GM19395 (cell line): ENCODE measurements around the gene KLHDC9.
"Not testable (repeated sequence)": the region's sequence is repeated elsewhere in the genome, so short reads cannot be mapped to it uniquely, and the experiment has no call there.

Experiments used
- ATAC-seq: cut with Tn5 transposase; IDR thresholded peaks from one replicate; pipeline ENCODE4 v1.9.1; 2021; ENCODE audit warnings: mild to moderate bottlenecking, moderate library complexity; ENCODE audit not compliant: unreplicated experiment

The KLHDC9 gene

GRCh38 chr1:161098210-161099068 is at the start of gene KLHDC9:
Gene KLHDC9 (plus strand): TSS chr1:161098361. CDS start chr1:161098536, 175 bp downstream.
- ATAC-seq, result peak; percentile 74

GRCh38 chr1:161048949-161049722 is 49.0 kb upstream of the KLHDC9 start:
- no peak for ATAC-seq

- no peak for ATAC-seq
Observed at GRCh38 chr1:161051219-161051618, 46.9 kb upstream of the KLHDC9 start.

GRCh38 chr1:161052899-161053298 is 45.3 kb upstream of the KLHDC9 start:
- ATAC-seq, result no peak

- no peak for ATAC-seq
Observed at GRCh38 chr1:161054232-161054631, 43.9 kb upstream of the KLHDC9 start.

GRCh38 chr1:161054805-161055204 is 43.4 kb upstream of the KLHDC9 start:
- ATAC-seq, result no peak

- ATAC-seq, result no peak
Observed at GRCh38 chr1:161059293-161059692, 38.9 kb upstream of the KLHDC9 start.

GRCh38 chr1:161061419-161061818 is 36.7 kb upstream of the KLHDC9 start:
- ATAC-seq, result no peak

GRCh38 chr1:161063936-161064335 is 34.2 kb upstream of the KLHDC9 start:
- not testable (repeated sequence) for ATAC-seq

- ATAC-seq, result not testable (repeated sequence)
Observed at GRCh38 chr1:161065681-161066080, 32.5 kb upstream of the KLHDC9 start.

- ATAC-seq, result no peak
Observed at GRCh38 chr1:161066694-161067093, 31.5 kb upstream of the KLHDC9 start.

GRCh38 chr1:161068306-161069234 is 29.6 kb upstream of the KLHDC9 start:
- peak; percentile 58 for ATAC-seq

GRCh38 chr1:161069241-161069640 is 28.9 kb upstream of the KLHDC9 start:
- ATAC-seq, result peak; percentile 5

- peak; percentile 90 for ATAC-seq
Observed at GRCh38 chr1:161069731-161070270, 28.4 kb upstream of the KLHDC9 start, which contains the start of gene ARHGAP30. Gene ARHGAP30 (minus strand): TSS chr1:161069891. CDS start chr1:161069624, 267 bp downstream.

GRCh38 chr1:161070761-161071160 is 27.4 kb upstream of the KLHDC9 start:
- no peak for ATAC-seq

- no peak for ATAC-seq
Observed at GRCh38 chr1:161071886-161072371, 26.2 kb upstream of the KLHDC9 start.

- ATAC-seq, result no peak
Observed at GRCh38 chr1:161072751-161073449, 25.3 kb upstream of the KLHDC9 start.

GRCh38 chr1:161073474-161074121 is 24.6 kb upstream of the KLHDC9 start:
- no peak for ATAC-seq
